K562 (cell line): ENCODE data around the gene SYCP1. TPM values are rescaled to one million over a fixed set of nuclear protein-coding genes. Genes with fewer than 3 reads are reported as not detected.

ENCODE experiments used
- ATAC-seq: fragments of 200-7000 bp; cut with Tn5 transposase; 3 replicates; pipeline ENCODE4 v1.9.1; 2020; ENCODE audit warnings: moderate library complexity
- BruUV-seq: library from RNA; stranded (reverse); fragments of 400-500 nt; replicated peaks from 2 replicates; lab custom pipeline; 2021; lab: Mats Ljungman, UMichigan
- CTCF ChIA-PET: fragments of 300-600 bp; formaldehyde crosslinking; extraction: SDS; loops from one replicate; lab custom pipeline; 2021; ENCODE audit warnings: low intra/inter-chr PET ratio; lab: Yijun Ruan, JAX
- POLR2A ChIA-PET: fragments of 300-600, 350-650 bp; sonication (Branson Sonifier 250); formaldehyde crosslinking; extraction: SDS; loops from one replicate; lab custom pipeline; 2021; ENCODE audit warnings: antibody characterized with exemption, inconsistent platforms; lab: Yijun Ruan, JAX
- DNase-seq, 4 experiments: peaks; one replicate each; pipeline versions ENCODE4 v3.0.0 to v3.0.0-alpha.2; 2011 to 2018; ENCODE audit warnings: low spot score in 3 of 4, mixed read lengths in 3 of 4; ENCODE audit errors: extremely low read depth in 1 of 4
- FAIRE-seq: peaks from 2 replicates; lab custom pipeline; 2011; peaks lifted over from hg19 to GRCh38; lab: Jason Lieb, UNC
- H2AFZ ChIP-seq: 2 replicates; pipeline ENCODE4 v1.6.0; 2011; ENCODE audit warnings: low read depth, low read length, control low read depth, inconsistent platforms
- H3K27ac ChIP-seq: fragments of 200-600 bp; 3 replicates; pipeline ENCODE4 v1.8.0; 2011; ENCODE audit warnings: low read depth, mild to moderate bottlenecking, control low read depth, inconsistent platforms, low read length, moderate library complexity, mixed read lengths; ENCODE audit errors: extremely low read depth
- H3K27me3 ChIP-seq, 2 experiments: fragments of 300-600 bp in 1 of 2; 2 replicates in 1 of 2; 3 replicates in 1 of 2; pipeline versions ENCODE4 v1.6.0 to v1.8.0; 2011; ENCODE audit warnings: inconsistent platforms in 2 of 2, low read length in 2 of 2, mild to moderate bottlenecking in 1 of 2, mixed read lengths in 1 of 2, moderate library complexity in 1 of 2; ENCODE audit not compliant: control insufficient read depth in 2 of 2, insufficient read depth in 2 of 2
- H3K36me3 ChIP-seq: fragments of 300-600 bp; 3 replicates; pipeline ENCODE4 v1.8.0; 2011; ENCODE audit warnings: mild to moderate bottlenecking, low read length, inconsistent platforms; ENCODE audit not compliant: control insufficient read depth, insufficient read depth
- H3K4me1 ChIP-seq, 2 experiments: fragments of 200-600 bp in 1 of 2; replicated peaks in 1 of 2; 2 replicates in 1 of 2; 3 replicates in 1 of 2; pipeline versions ENCODE4 v1.5.1 to v1.8.0; 2011; ENCODE audit warnings: inconsistent platforms in 2 of 2, low read length in 2 of 2, mild to moderate bottlenecking in 1 of 2, mixed read lengths in 1 of 2, moderate library complexity in 1 of 2; ENCODE audit not compliant: control insufficient read depth in 2 of 2, insufficient read depth in 2 of 2
- H3K4me2 ChIP-seq: 2 replicates; pipeline ENCODE4 v1.6.1; 2011; ENCODE audit warnings: low read length, control low read depth, inconsistent platforms, mixed read lengths; ENCODE audit not compliant: insufficient read depth
- H3K4me3 ChIP-seq: fragments of 200-600 bp; sonication (generic), shearing (Covaris generic); 2 replicates; pipeline ENCODE4 v1.5.1; 2016; ENCODE audit warnings: control low read depth, inconsistent platforms
- H3K79me2 ChIP-seq: fragments of 200-600 bp; 3 replicates; pipeline ENCODE4 v1.8.0; 2011; ENCODE audit warnings: low read length, inconsistent platforms; ENCODE audit not compliant: control insufficient read depth, insufficient read depth
- H3K9ac ChIP-seq, 2 experiments: 2 replicates each; pipeline versions ENCODE4 v1.6.0 to v1.6.1; 2011; ENCODE audit warnings: low read depth in 2 of 2, low read length in 2 of 2, control low read depth in 1 of 2, inconsistent platforms in 1 of 2, mild to moderate bottlenecking in 1 of 2, mixed read lengths in 1 of 2; ENCODE audit not compliant: insufficient read depth in 1 of 2
- H3K9me1 ChIP-seq: one replicate; pipeline ENCODE4 v1.6.0; 2011; ENCODE audit warnings: inconsistent platforms, mild to moderate bottlenecking, low read length, moderate library complexity; ENCODE audit not compliant: control insufficient read depth, insufficient read depth
- H3K9me3 ChIP-seq: replicated peaks from 2 replicates; pipeline ENCODE4 v1.5.1; 2011; ENCODE audit warnings: low read depth, low read length, inconsistent platforms; ENCODE audit not compliant: control insufficient read depth, insufficient read depth
- H4K20me1 ChIP-seq: replicated peaks from 2 replicates; pipeline ENCODE4 v1.6.1; 2011; ENCODE audit warnings: low read length, inconsistent platforms, mixed read lengths; ENCODE audit not compliant: control insufficient read depth, insufficient read depth
- CEBPB ChIP-seq: fragments of 450-650 bp; IDR thresholded peaks from 2 replicates; pipeline ENCODE4 v1.6.1; 2016; ENCODE audit warnings: missing genetic modification characterization, missing compliant biosample characterization
- MGA ChIP-seq: fragments of 450-650 bp; IDR thresholded peaks from 2 replicates; pipeline ENCODE4 v1.6.1; 2016; ENCODE audit warnings: mild to moderate bottlenecking, moderate library complexity
- RBM22 ChIP-seq: fragments of 200-400 bp; formaldehyde crosslinking; IDR thresholded peaks from 2 replicates; pipeline ENCODE4 v1.6.1; 2018; ENCODE audit warnings: low read length, low read depth; ENCODE audit not compliant: poor library complexity, severe bottlenecking
- SMAD4 ChIP-seq: fragments of 250-450 bp; sonication (Bioruptor Pico); conservative IDR thresholded peaks from 2 replicates; pipeline ENCODE4 v1.8.0; 2021; ENCODE audit warnings: inconsistent platforms, mild to moderate bottlenecking, moderate library complexity
- ZBTB26 ChIP-seq: fragments of 450-650 bp; formaldehyde crosslinking; IDR thresholded peaks from 2 replicates; pipeline ENCODE4 v1.4.0; 2022; ENCODE audit warnings: missing genetic modification characterization
- WGBS: fragments of 100-300 bp; shearing (Covaris generic); methylation state at CpG from one replicate; pipeline ENCODE4 v1.1.6; 2016; ENCODE audit warnings: low coverage, mixed read lengths; ENCODE audit not compliant: insufficient coverage; ENCODE audit errors: missing lambda C conversion rate; 5-methylcytosine and 5-hydroxymethylcytosine counted together
- in situ Hi-C: fragments of 300-500 bp; cut with MboI; formaldehyde crosslinking; loops from 4 replicates; pipeline ENCODE4 v1.15.0; 2018; ENCODE audit warnings: inconsistent platforms, mixed read lengths
- intact Hi-C: fragments of 100-400 bp; cut with micrococcal nuclease; formaldehyde crosslinking; loops from 2 replicates; pipeline ENCODE4 v1.14.2; 2022
- polyA plus RNA-seq, 8 experiments: library from polyadenylated mRNA; depleted of rRNA in 4 of 8; stranded (reverse) in 5 of 8; unstranded in 3 of 8; fragments of >200 nt; fragmentation: Nextera tagmentation in 2 of 8; fragmentation: Illumina TruSeq in 1 of 8; extraction: Ambion mirVana in 2 of 8; extraction: Trizol in 1 of 8; gene quantifications; 2 replicates each; pipeline versions ENCODE4 v1.2.1 to v1.2.3, GENCODE V29; 2011 to 2014; ENCODE audit warnings: inconsistent platforms in 1 of 8, missing spikeins in 1 of 8
- total RNA-seq, 7 experiments: library from RNA; depleted of rRNA in 6 of 7; stranded (reverse); fragments of >200 nt in 6 of 7; fragmentation: Illumina TruSeq in 2 of 7; extraction: Trizol in 2 of 7; gene quantifications; 2 replicates each; pipeline versions ENCODE4 v1.2.1 to v1.2.3, GENCODE V29; 2011 to 2021; ENCODE audit warnings: low replicate concordance in 1 of 7
- TF ChIP-seq, protein P1 (sequence below): fragments of 450-650 bp; IDR thresholded peaks from 2 replicates; pipeline ENCODE4 v1.6.1; 2016; ENCODE audit warnings: low read depth, mild to moderate bottlenecking, moderate library complexity

SYCP1 gene
- total and polyA plus RNA-seq, 9 of the 15 experiments (the other 6 are each of a cell fraction or from before 2014, with no cell fraction given) = not detected

- Histone ChIP-seq H4K20me1 (no peaks in the 10 kb centered on the region), H3K27ac (no peak overlapping the region), H3K9me1 (no peaks in the 10 kb centered on the region), H3K9me3 (no peaks in the 10 kb centered on the region), H2AFZ (no peak overlapping the region), H3K4me2 (no peak overlapping the region; the same call in 1 of the 2 replicates), H3K27me3 (peaks cover 15 to 18% of the 10 kb centered on the region in 2 experiments), H3K79me2 (no peaks in the 10 kb centered on the region), H3K4me3 (no peak overlapping the region), H3K4me1 (peaks cover 0 to 5% of the 10 kb centered on the region in 2 experiments; a peak in 2 of 5 replicates), H3K36me3 (no peaks in the 10 kb centered on the region), H3K9ac (no peak overlapping the region)
- ChIA-PET CTCF (interaction anchor here (0.7 kb wide), 1 partner anchor 314 kb away, joined by 3 read pairs; no protein-coding TSS in a partner anchor), POLR2A (interaction anchor here (0.6 kb wide), 2 partner anchors 236 to 746 kb away, joined by 3 read pairs; no protein-coding TSS in a partner anchor)
- intact Hi-C loops (no loop called here), in situ Hi-C loops (no loop called here)
- FAIRE-seq (no peak), ATAC-seq (peak; percentile 62), DNase-seq (no peak)
- WGBS = 2% methylated on average over 14 of the region's 15 CpGs
- no TSS peak for BruUV-seq
- TF ChIP-seq CEBPB (tag) (0 out of 2 replicates have a peak, but pooled peaks have one; percentile 25), SMAD4 (0 out of 2 replicates have a peak, but pooled peaks have one; percentile 25), ZBTB26 (CRISPR knock-in tag) (no peak), MGA (0 out of 2 replicates have a peak, but pooled peaks have one; percentile 18), RBM22 (no peak)
- TF ChIP-seq, protein P1, sequence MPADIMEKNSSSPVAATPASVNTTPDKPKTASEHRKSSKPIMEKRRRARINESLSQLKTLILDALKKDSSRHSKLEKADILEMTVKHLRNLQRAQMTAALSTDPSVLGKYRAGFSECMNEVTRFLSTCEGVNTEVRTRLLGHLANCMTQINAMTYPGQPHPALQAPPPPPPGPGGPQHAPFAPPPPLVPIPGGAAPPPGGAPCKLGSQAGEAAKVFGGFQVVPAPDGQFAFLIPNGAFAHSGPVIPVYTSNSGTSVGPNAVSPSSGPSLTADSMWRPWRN = peak; percentile 66
Observed at GRCh38 chr1:114853584-114853983, 1.1 kb upstream of the SYCP1 start.
